ENCODE data around the gene MYCBP2.
"Not testable (repeated sequence)": the region's sequence is repeated elsewhere in the genome, so short reads cannot be mapped to it uniquely, and the experiment has no call there.

Gene MYCBP2

GRCh38 chr13:77337159-77337558, 10.3 kb upstream of the MYCBP2 start:
- no peak for DNase-seq

- no peak for DNase-seq
Measured at GRCh38 chr13:77335543-77335942, 8.6 kb upstream of the MYCBP2 start.

GRCh38 chr13:77333594-77333993, 6.7 kb upstream of the MYCBP2 start:
- no peak for DNase-seq

DNA sequence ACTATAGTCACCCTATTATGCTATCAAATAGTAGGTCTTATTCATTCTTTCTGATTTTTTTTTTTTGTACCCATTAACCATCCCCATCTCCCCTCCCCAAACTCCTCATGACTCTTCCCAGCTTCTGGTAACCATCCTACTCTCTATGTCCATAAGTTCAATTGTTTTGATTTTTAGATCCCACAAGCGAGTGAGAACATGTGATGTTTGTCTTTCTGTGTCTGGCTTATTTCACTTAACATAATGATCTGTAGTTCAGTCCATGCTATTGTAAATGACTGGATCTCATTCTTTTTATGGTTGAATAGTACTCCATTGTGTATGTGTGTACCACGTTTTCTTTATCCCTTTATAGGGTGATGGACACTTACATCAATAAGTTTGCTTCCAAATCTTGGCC, 4.5 kb upstream of the MYCBP2 start:
- no peak for DNase-seq

- DNase-seq, result no peak
Measured at GRCh38 chr13:77329911-77330584, 3.2 kb upstream of the MYCBP2 start.

GRCh38 chr13:77329133-77329910, 2.4 kb upstream of the MYCBP2 start:
- peak; percentile 17 to 94 (median 83) for DNase-seq

DNA sequence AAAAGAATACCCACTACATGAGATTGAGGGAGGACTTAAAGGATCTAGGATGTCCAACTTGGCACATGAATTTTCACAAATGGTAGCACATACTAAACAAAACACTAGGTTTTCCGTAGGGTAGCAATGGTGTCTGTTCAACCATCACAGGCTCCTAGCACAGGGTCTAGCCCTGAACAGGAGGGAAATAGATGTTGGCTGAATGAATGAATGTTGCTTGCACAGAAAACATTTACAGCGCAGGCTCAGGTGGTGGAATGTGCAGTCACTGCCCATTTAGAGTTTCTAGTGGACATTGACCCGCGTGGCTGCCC, 1.9 kb upstream of the MYCBP2 start:
- no peak for DNase-seq

GRCh38 chr13:77325371-77325980, 1.4 kb downstream of the MYCBP2 start:
- no peak for DNase-seq

- no peak for DNase-seq
Measured at GRCh38 chr13:77323858-77324257, 3.0 kb downstream of the MYCBP2 start.

DNA sequence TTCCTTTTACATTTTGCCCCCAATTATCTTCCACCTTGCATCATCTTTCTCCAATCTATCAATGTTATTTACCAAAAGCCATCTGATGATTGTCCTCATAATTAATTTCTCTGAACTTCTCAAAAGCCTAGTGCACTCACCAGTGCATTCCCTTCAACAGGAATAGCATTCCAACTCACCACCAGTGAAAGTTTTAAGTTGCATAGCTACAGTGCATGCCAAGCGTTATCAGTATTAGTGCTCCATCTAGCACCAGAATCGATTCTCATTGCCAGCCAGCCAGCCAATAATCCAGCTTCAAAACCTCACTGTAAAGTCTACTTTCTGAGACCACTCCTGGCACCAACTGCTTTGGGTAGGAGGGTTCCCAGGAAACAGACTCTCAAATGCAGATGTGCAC, 7.4 kb downstream of the MYCBP2 start:
- no peak for DNase-seq

GRCh38 chr13:77318741-77319140, 8.2 kb downstream of the MYCBP2 start:
- DNase-seq, result no peak

- DNase-seq, result no peak
Measured at GRCh38 chr13:77316430-77316829, 10.5 kb downstream of the MYCBP2 start.

DNA sequence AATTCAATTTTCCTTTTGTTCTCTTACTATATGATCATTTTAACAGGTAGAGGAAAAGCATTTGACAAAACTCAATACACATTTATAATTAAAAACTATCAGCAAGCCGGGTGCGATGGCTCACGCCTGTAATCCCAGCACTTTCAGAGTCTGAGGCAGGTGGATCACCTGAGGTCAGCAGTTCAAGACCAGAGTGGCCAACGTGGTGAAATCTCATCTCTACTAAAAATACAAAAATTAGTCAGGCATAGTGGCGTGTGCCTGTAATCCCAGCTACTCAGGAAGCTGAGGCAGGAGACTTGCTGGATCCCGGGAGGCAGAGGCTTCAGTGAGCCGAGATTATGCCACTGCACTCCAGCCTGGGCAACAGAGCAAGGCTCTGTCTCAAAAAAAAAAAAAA, 11.4 kb downstream of the MYCBP2 start:
- DNase-seq, result not testable (repeated sequence)

- DNase-seq, result no peak
Measured at GRCh38 chr13:77313923-77314322, 13.0 kb downstream of the MYCBP2 start.

DNA sequence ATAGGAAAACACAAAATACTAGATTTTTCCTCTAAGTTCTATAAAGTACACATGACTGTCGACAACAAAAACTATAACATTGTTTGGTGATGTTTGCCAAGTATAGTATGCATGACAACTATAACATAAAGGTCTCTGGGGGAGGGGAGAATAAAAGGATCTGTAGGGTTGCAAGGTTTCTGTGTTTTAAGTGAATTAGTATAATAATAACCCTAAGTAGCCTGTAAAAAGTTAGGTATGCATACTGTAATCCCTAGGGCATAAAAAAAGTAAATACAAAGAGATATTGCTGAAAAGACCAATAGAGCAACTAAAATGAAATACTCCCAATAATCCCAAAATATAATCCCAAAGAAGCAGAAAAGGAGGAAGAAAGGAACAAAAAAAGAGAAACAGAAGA, 14.6 kb downstream of the MYCBP2 start:
- DNase-seq, result no peak

GRCh38 chr13:77310579-77311279, 16.2 kb downstream of the MYCBP2 start:
- no peak for DNase-seq

- no peak for DNase-seq
Measured at GRCh38 chr13:77310161-77310560, 16.7 kb downstream of the MYCBP2 start.

DNA sequence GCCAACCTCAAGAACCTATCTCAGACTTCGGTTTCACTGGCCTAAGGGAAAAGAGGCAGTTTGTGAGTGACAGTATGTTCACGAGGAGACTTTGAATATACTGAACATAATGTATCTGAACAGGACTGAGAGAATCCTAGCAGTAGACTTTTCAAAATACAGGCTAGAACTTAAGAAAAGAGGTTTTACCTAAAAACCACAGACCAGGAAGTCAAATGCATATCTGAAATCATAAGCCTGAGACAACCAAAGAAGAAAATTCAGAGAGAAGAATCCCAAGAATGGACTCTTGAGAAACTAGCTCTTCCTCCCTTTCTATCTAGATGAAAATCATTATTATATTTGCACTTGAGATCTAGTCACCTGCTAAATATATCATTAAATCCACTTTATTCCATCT, 17.6 kb downstream of the MYCBP2 start:
- DNase-seq, result no peak

DNA sequence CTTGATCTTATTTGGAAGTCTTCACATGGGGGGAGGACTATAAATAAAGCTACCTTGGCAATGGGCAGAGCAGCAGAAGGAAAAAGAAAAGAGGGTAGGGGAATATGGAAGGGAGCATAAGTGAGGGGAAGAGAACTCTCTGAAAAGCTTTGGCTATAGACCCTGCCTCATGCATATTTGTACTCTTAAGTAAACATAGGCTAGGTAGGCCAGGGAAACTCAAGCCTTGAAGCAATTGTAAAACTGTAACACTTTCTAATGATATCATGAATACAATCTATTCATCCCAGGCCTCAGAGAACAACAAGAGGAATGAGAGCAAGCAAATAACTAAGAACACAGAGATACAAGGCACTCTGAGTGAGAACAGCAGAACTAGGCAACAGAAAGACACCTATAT, 20.4 kb downstream of the MYCBP2 start:
- no peak for DNase-seq

GRCh38 chr13:77305266-77305665, 21.6 kb downstream of the MYCBP2 start:
- DNase-seq, result no peak

- DNase-seq, result no peak
Measured at GRCh38 chr13:77300176-77301037, 26.5 kb downstream of the MYCBP2 start.
